ENCODE data around the gene RNF151. TPM values are rescaled to one million over a fixed set of nuclear protein-coding genes. Genes with fewer than 3 reads are reported as not detected.

Gene RNF151
- polyA plus RNA-seq, 2 of the 4 experiments (the other 2 are of a cell fraction) = not detected

GRCh38 chr16:1975432-1976215 lies 9.0 kb downstream of the RNF151 start:
- ATAC-seq (no peak), DNase-seq (ENCODE audit: low read depth in 1 of 2, low spot score in 1 of 2) (no peak), FAIRE-seq (no peak)
- no peak overlapping the region for H3K4me2 ChIP-seq
- ChIA-PET POLR2A (interaction anchor here (5.1 kb wide), 1 partner anchor 11 kb away, joined by 17 read pairs; the partner anchor contains the start of gene RPS2), CTCF (interaction anchor here (0.8 to 1.8 kb wide), 3 partner anchors 13 to 165 kb away, joined by 3 to 6 read pairs (median 5); no protein-coding TSS in a partner anchor)
- H3K4me1 ChIP-seq = peaks cover 16% of the 10 kb centered on the region
- H3K9me3 ChIP-seq = no peaks in the 10 kb centered on the region
- no peak overlapping the region for H3K4me3 ChIP-seq
- no peak overlapping the region for H3K27ac ChIP-seq
- TF ChIP-seq SREBF2 (IDR thresholded peaks at IDR 0.05) (no peak), KDM5A (IDR thresholded peaks at IDR 0.05) (no peak), MYC (IDR thresholded peaks at IDR 0.05; ENCODE audit: borderline replicate concordance, low read length) (no peak), E2F6 (IDR thresholded peaks at IDR 0.05; ENCODE audit: borderline replicate concordance, low read depth) (no peak), EHF (CRISPR knock-in tag; IDR thresholded peaks at IDR 0.05) (no peak), NPAS2 (CRISPR knock-in tag; IDR thresholded peaks at IDR 0.05; ENCODE audit: borderline replicate concordance) (no peak), NR3C1 (IDR thresholded peaks at IDR 0.05) (no peak), RAD21 (conservative IDR thresholded peaks at IDR 0.05 in 1 of 2, IDR thresholded peaks at IDR 0.05 in 1 of 2) (no peak), HOXB5 (CRISPR knock-in tag; IDR thresholded peaks at IDR 0.05) (no peak), ATOH8 (CRISPR knock-in tag; IDR thresholded peaks at IDR 0.05; ENCODE audit: low read depth) (no peak)
- WGBS (ENCODE audit: missing lambda C conversion rate) = 94% methylated on average over 29 of the region's 33 CpGs

- CTCF ChIA-PET = interaction anchor here (1.8 kb wide), 1 partner anchor 28 kb away, joined by 6 read pairs; no protein-coding TSS in a partner anchor
- H3K4me1 ChIP-seq = peaks cover 11% of the 10 kb centered on the region; the same call in 2 of the 3 replicates
- POLR2A ChIA-PET = interaction anchor here (5.1 kb wide), 1 partner anchor 11 kb away, joined by 17 read pairs; the partner anchor contains the start of gene RPS2
These were observed 9.5 kb downstream of the RNF151 start for GRCh38 chr16:1976216-1976520.

More at GRCh38 chr16:1976216-1976520, 9.5 kb downstream of the RNF151 start:
- WGBS (ENCODE audit: missing lambda C conversion rate) = 96% methylated on average over 7 of the region's 8 CpGs
- H3K4me2 ChIP-seq = no peak overlapping the region
- no peak overlapping the region for H3K27ac ChIP-seq
- no peak for FAIRE-seq
- no peak for ATAC-seq
- no peak for DNase-seq (ENCODE audit: low read depth in 1 of 2, low spot score in 1 of 2)
- TF ChIP-seq MYC (IDR thresholded peaks at IDR 0.05; ENCODE audit: borderline replicate concordance, low read length) (no peak), BCL3 (IDR thresholded peaks at IDR 0.05) (no peak), HMGXB4 (CRISPR knock-in tag; IDR thresholded peaks at IDR 0.05; ENCODE audit: borderline replicate concordance) (no peak), MAFK (IDR thresholded peaks at IDR 0.05; ENCODE audit: partially characterized antibody) (no peak), NFE2L2 (conservative IDR thresholded peaks at IDR 0.05; ENCODE audit: low read length) (no peak), HOXB13 (CRISPR knock-in tag; IDR thresholded peaks at IDR 0.05; ENCODE audit: low read depth) (no peak), EP300 (IDR thresholded peaks at IDR 0.05) (no peak), CHD4 (IDR thresholded peaks at IDR 0.05; ENCODE audit: borderline replicate concordance) (no peak), TP53 (CRISPR knock-in tag; IDR thresholded peaks at IDR 0.05) (no peak), POLR2AphosphoS2 (conservative IDR thresholded peaks at IDR 0.05; ENCODE audit: low read length) (no peak), MAZ (IDR thresholded peaks at IDR 0.05; ENCODE audit: borderline replicate concordance, low read depth, low read length) (no peak), RNF2 (IDR thresholded peaks at IDR 0.05; ENCODE audit: borderline replicate concordance, low read depth) (no peak), SREBF2 (IDR thresholded peaks at IDR 0.05) (no peak), ZSCAN20 (CRISPR knock-in tag; IDR thresholded peaks at IDR 0.05) (no peak)
- no peaks in the 10 kb centered on the region for H3K9me3 ChIP-seq
- no peak overlapping the region for H3K4me3 ChIP-seq

Data from A549 (cell line).